Urinary bladder (tissue), 4 donors: ENCODE results near the gene ABR. TPM values are rescaled to one million over a fixed set of nuclear protein-coding genes. Genes with fewer than 3 reads are reported as not detected.
"Not testable (repeated sequence)": the region's sequence is repeated elsewhere in the genome, so short reads cannot be mapped to it uniquely, and the experiment has no call there.

Source experiments
- DNase-seq: peaks from one replicate; pipeline ENCODE4 v3.0.0-alpha.2; 2015; ENCODE audit errors: extremely low spot score
- H3K27ac ChIP-seq: one replicate; pipeline ENCODE4 v1.5.1; 2013; ENCODE audit warnings: low read depth, mild to moderate bottlenecking, moderate library complexity
- H3K36me3 ChIP-seq: one replicate; pipeline ENCODE4 v1.6.1; 2013; ENCODE audit warnings: mild to moderate bottlenecking, moderate library complexity; ENCODE audit not compliant: insufficient read depth
- H3K4me1 ChIP-seq: one replicate; pipeline ENCODE4 v1.6.1; 2013; ENCODE audit warnings: mild to moderate bottlenecking, moderate library complexity; ENCODE audit not compliant: insufficient read depth
- H3K4me3 ChIP-seq: one replicate; pipeline ENCODE4 v1.5.1; 2013; ENCODE audit warnings: low read depth, low read length
- WGBS: extraction: QIAGEN DNeasy Blood & Tissue Kit; methylation state at CpG from one replicate; pipeline ENCODE4 v1.1.7; 2013; 5-methylcytosine and 5-hydroxymethylcytosine counted together
- polyA plus RNA-seq: library from polyadenylated mRNA; stranded (reverse); fragments of 200-250 nt; gene quantifications from one replicate; pipeline ENCODE4 v1.2.3, GENCODE V29; 2013
- total RNA-seq: library from RNA; depleted of rRNA; stranded (reverse); fragments of >200 nt; gene quantifications from one replicate; pipeline ENCODE4 v1.2.3, GENCODE V29; 2014
- donor health status: healthy with polysubstance abuse.
- donor health status: healthy.

The ABR gene
- total and polyA plus RNA-seq, 2 donors, result 37.1 to 53.9 TPM

- Histone ChIP-seq H3K4me1 (no peaks in the 10 kb centered on the region), H3K36me3 (no peaks in the 10 kb centered on the region), H3K4me3 (no peak overlapping the region), H3K27ac (no peak overlapping the region)
- no peak for DNase-seq
- WGBS, result 88% methylated on average over 6 of the region's 6 CpGs
Measured at GRCh38 chr17:986322-986929, 193.4 kb downstream of the ABR start.

DNA sequence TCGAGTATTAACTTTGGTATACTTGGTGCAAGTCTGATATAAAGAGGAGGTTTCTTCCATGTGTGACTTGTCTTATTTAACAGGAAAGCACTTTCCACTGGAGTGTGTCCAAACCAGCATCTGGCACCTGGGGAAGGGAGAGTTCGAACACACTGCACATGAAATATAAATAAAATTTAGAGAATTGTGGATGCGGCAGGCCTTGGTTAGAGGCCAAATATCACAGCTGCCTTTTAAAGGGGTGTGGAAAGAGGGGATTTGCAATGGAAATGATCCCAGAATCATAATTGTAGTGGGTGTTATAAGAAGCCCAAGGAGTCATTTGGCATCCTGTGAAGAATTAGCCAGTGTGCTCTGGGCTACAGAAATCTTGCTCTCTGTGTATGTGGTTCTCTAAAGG lies 195.9 kb downstream of the ABR start:
- H3K27ac ChIP-seq, result no peak overlapping the region
- no peaks in the 10 kb centered on the region for H3K36me3 ChIP-seq
- no peak overlapping the region for H3K4me3 ChIP-seq
- H3K4me1 ChIP-seq, result no peaks in the 10 kb centered on the region
- DNase-seq, result no peak
- WGBS, result 35% methylated on average over 3 of the region's 3 CpGs

GRCh38 chr17:981292-981658 lies 198.5 kb downstream of the ABR start:
- Histone ChIP-seq H3K27ac (no peak overlapping the region), H3K36me3 (no peaks in the 10 kb centered on the region), H3K4me1 (no peaks in the 10 kb centered on the region), H3K4me3 (no peak overlapping the region)
- WGBS, result 40% methylated on average over 10 of the region's 10 CpGs
- no peak for DNase-seq

GRCh38 chr17:980406-981291 lies 199.1 kb downstream of the ABR start:
- Histone ChIP-seq H3K4me3 (peak overlapping the region; percentile 98), H3K27ac (no peak overlapping the region), H3K4me1 (no peaks in the 10 kb centered on the region), H3K36me3 (no peaks in the 10 kb centered on the region)
- 33% methylated on average over 43 of the region's 43 CpGs for WGBS
- DNase-seq, result peak; percentile 83

GRCh38 chr17:979539-980405 lies 200.0 kb downstream of the ABR start, which contains the start of gene NXN:
Gene NXN (minus strand): TSS chr17:979776.
- H3K4me1 ChIP-seq, result no peaks in the 10 kb centered on the region
- peak within 1 kb of the TSS; percentile 98 for H3K4me3 ChIP-seq
- no peaks in the 10 kb centered on the region for H3K36me3 ChIP-seq
- no peak for DNase-seq
- H3K27ac ChIP-seq, result peak within 1 kb of the TSS; percentile 60
- under 1% methylated on average over 89 of the region's 94 CpGs for WGBS

DNA sequence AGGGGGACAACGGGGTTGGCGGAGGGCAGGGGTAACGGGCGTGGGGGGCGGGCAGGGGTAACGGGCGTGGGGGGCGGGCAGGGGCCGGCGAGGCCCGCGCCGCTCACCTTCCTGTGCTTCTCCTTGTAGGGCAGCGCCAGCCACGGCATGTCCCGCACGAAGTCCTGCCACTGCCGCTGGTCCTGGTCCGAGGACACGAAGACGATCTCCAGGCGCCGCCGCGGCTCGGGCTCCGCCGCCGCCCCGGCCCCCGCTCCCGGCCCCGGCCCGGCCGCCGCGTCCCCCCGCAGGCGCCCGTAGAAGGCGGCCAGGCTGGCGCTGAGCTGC lies 200.6 kb downstream of the ABR start:
- Histone ChIP-seq H3K36me3 (no peaks in the 10 kb centered on the region), H3K4me3 (peak overlapping the region; percentile 98), H3K4me1 (no peaks in the 10 kb centered on the region), H3K27ac (peak overlapping the region; percentile 60)
- DNase-seq, result no peak
- under 1% methylated on average over 42 of the region's 42 CpGs for WGBS

DNA sequence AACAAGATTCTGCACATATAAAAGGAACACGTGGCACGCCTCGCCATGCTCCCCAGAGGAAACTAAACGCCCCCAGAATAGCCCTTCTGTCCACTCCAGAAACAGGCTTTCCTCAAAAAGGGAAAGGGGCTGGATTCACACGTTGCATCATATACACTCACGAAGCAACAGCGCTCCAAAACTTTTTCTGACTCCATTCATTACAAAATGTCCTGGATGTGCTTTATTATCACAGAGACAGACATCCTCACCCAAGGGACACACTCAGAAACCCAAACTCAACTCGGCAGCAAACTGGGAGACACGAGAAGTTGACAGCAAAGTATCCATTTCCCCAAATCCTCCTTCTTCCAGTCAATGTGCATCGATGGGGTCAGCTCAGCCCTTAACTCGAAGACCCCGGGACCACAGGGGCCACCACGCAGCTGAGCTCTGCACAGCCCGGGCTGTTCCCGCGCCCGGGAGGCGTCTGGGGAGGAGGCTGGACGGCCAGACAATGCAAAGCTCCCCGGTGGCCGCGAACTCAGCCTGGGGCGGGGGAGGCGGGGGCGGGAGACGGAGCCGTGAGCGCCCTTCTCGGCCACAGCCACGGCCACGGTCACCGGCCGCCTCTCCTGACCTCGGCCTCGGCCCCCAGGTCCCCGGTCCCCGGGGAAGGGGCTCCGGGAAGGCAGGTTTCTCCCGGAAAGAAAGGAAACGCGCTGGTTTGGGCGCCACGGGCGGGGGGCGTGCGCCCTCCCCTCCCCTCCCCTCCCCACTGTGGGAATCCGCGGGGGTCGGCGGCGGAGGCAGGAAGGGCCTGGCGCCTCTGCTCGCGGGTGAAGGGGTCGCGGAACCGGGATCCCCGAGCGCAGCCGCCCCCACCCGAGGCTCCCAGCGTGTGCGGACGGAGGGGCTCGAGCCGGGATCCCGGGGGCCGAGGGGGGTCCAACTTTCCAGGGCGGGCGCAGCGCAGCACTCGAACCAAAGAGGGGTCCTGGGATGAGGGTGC lies 201.4 kb downstream of the ABR start:
- WGBS, result under 1% methylated on average over 72 of the region's 72 CpGs

DNA sequence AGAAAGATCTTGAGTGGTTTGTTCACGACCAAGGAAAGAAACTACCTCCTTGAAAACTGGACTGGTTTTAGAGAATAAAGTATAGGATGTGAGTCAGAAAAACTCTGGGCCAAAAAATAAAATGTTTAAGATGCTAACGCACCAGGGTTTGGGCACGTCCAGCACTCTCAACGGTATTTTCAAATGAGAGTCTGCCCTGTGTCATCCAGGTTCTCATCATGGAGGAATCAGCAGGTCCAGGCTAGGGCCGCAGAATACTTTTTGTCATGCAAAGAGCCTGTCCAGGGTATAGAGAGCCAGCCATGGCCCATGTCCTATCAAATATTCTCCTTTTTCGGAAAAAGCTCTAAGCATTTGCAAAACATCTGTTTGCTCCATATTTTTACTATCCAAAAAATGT lies 202.6 kb downstream of the ABR start:
- no peak overlapping the region for H3K4me3 ChIP-seq
- no peak for DNase-seq
- no peaks in the 10 kb centered on the region for H3K4me1 ChIP-seq
- H3K36me3 ChIP-seq, result no peaks in the 10 kb centered on the region
- no peak overlapping the region for H3K27ac ChIP-seq
- 38% methylated on average over 6 of the region's 6 CpGs for WGBS

More for the DNA sequence above, 201.4 kb downstream of the ABR start:
- no peaks in the 10 kb centered on the region for H3K36me3 ChIP-seq
- H3K4me1 ChIP-seq, result no peaks in the 10 kb centered on the region
- H3K27ac ChIP-seq, result peak overlapping the region; percentile 39
- no peak for DNase-seq
- H3K4me3 ChIP-seq, result peak overlapping the region; percentile 98

DNA sequence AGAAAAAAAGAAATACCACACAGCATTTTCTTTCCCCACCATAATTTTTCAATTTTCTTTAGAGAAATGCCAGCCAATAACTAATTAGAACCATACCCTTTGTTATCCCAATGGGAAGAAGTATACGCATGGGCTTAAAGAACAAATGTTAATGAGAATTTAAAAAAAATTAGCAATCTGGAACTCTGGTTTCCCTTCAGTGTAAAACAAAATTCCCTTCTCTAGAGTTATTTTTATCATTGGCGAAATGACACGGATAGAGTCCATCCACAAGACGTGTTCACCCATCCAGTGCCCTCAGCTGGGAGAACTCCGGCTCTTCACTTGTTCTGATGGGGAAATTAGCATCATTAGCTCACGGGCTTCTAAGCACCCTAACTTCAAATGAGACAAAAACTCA lies 203.5 kb downstream of the ABR start:
- Histone ChIP-seq H3K4me3 (no peak overlapping the region), H3K4me1 (no peaks in the 10 kb centered on the region), H3K27ac (no peak overlapping the region), H3K36me3 (no peaks in the 10 kb centered on the region)
- WGBS, result 54% methylated on average over 6 of the region's 6 CpGs
- no peak for DNase-seq

GRCh38 chr17:975371-975915 lies 204.3 kb downstream of the ABR start:
- H3K4me1 ChIP-seq, result no peaks in the 10 kb centered on the region
- no peak overlapping the region for H3K4me3 ChIP-seq
- H3K27ac ChIP-seq, result no peak overlapping the region
- no peaks in the 10 kb centered on the region for H3K36me3 ChIP-seq
- 24% methylated on average over 5 of the region's 5 CpGs for WGBS
- no peak for DNase-seq

GRCh38 chr17:974778-975177 lies 205.0 kb downstream of the ABR start:
- 78% methylated on average over 2 of the region's 2 CpGs for WGBS
- not testable (repeated sequence) for H3K27ac ChIP-seq, H3K4me3 ChIP-seq, DNase-seq, H3K4me1 ChIP-seq, H3K36me3 ChIP-seq

GRCh38 chr17:973053-973452 lies 206.7 kb downstream of the ABR start:
- 85% methylated on average over 12 of the region's 12 CpGs for WGBS
- DNase-seq, result no peak
- Histone ChIP-seq H3K4me3 (no peak overlapping the region), H3K27ac (no peak overlapping the region), H3K36me3 (no peaks in the 10 kb centered on the region), H3K4me1 (no peaks in the 10 kb centered on the region)
